Activated CD8-positive, alpha-beta memory T cell treated with anti-CD3 and anti-CD28 coated beads, Interleukin-2, amount 10 ng/mL, durations not matched to agents 7 days and 5 days (primary cell): Measurements from ENCODE around the gene COG6. TPM values are rescaled to one million over a fixed set of nuclear protein-coding genes. Genes with fewer than 3 reads are reported as not detected.

Experiments
- ATAC-seq: fragments of 150-1000 bp; cut with Tn5 transposase; one replicate; pipeline ENCODE4 v1.10.0; 2021; ENCODE audit warnings: moderate library complexity
- CTCF ChIA-PET: fragments of 350-600 bp; sonication (Branson Sonifier 250); formaldehyde crosslinking; loops from one replicate; lab custom pipeline; 2021; ENCODE audit warnings: antibody characterized with exemption; lab: Charles Lee
- DNase-seq: peaks from one replicate; pipeline ENCODE4 v3.0.0-alpha.2; 2020
- H3K27ac Mint-ChIP-seq: one replicate; pipeline ENCODE4 v1.8.0; 2021; ENCODE audit warnings: mild to moderate bottlenecking, mixed read lengths
- H3K27me3 Mint-ChIP-seq: one replicate; pipeline ENCODE4 v1.8.0; 2021; ENCODE audit warnings: mixed read lengths
- H3K36me3 Mint-ChIP-seq: one replicate; pipeline ENCODE4 v1.8.0; 2021; ENCODE audit warnings: mild to moderate bottlenecking, mixed read lengths
- H3K4me1 Mint-ChIP-seq: one replicate; pipeline ENCODE4 v1.8.0; 2021; ENCODE audit warnings: mixed read lengths
- H3K4me3 Mint-ChIP-seq: one replicate; pipeline ENCODE4 v1.8.0; 2021; ENCODE audit warnings: mild to moderate bottlenecking, moderate library complexity, mixed read lengths
- H3K9me3 Mint-ChIP-seq: one replicate; pipeline ENCODE4 v1.8.0; 2022; ENCODE audit warnings: low read depth, mixed read lengths
- total RNA-seq, 2 experiments: library from RNA; stranded (reverse); gene quantifications; one replicate each; pipeline ENCODE4 v1.2.3, GENCODE V29; 2021

Gene COG6
- total RNA-seq, 2 experiments from 2014 or later = 26.4 to 28.6 TPM

- Mint-ChIP-seq H3K27me3 (no peaks in the 10 kb centered on the region), H3K4me1 (peaks cover 19% of the 10 kb centered on the region), H3K27ac (peak overlapping the region; percentile 83), H3K4me3 (no peak overlapping the region), H3K9me3 (no peaks in the 10 kb centered on the region), H3K36me3 (peaks cover 13% of the 10 kb centered on the region)
- no peak for ATAC-seq
- CTCF ChIA-PET = no interaction called here
- no peak for DNase-seq
Measured at GRCh38 chr13:39688278-39688677, 32.8 kb downstream of the COG6 start.

DNA sequence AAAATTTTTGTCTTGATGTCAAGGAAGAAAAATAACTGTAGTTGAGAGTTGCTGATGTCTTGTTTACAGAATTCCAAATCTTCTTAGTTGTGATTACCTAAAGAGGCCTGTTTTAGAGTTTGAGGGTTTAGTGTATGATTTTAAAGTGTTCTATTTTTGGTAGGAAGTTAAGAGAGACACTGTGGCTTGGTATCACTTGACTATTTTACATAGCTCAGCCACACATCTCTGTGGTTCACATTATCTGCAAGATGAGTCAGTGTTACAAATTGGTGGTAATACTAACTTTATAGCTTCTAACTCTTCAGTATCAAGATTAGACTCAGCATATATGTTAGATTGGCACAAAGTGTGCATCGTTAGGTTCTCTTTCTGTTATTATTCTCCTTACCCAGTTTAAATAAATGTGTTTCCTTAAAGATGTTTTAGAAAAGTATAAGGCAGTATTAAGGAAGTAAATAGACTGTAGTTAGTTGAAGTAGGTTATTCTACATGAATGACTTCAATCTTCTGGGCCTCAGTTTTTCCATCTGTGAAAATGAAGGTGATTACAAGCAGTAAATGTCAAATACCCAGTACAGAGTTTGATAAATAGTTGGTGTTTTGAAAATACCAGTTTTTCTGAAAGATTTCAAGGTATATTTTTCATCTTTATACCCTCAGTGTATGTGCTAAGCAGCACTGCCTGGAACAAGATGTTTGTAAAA is 33.4 kb downstream of the COG6 start:
- CTCF ChIA-PET = no interaction called here
- H3K9me3 Mint-ChIP-seq = no peaks in the 10 kb centered on the region
- ATAC-seq = peak; percentile 91

GRCh38 chr13:39692660-39693438 is 37.4 kb downstream of the COG6 start:
- peaks cover 8% of the 10 kb centered on the region for H3K36me3 Mint-ChIP-seq
- H3K27ac Mint-ChIP-seq = peak overlapping the region; percentile 45
- H3K4me1 Mint-ChIP-seq = peaks cover 17% of the 10 kb centered on the region
- DNase-seq (no peak), ATAC-seq (no peak)
- no peak overlapping the region for H3K4me3 Mint-ChIP-seq
- CTCF ChIA-PET = interaction anchor here (1.2 to 1.6 kb wide), 2 partner anchors 9 to 1084 kb away, joined by 4 read pairs; no protein-coding TSS in a partner anchor
- H3K27me3 Mint-ChIP-seq = no peaks in the 10 kb centered on the region
- H3K9me3 Mint-ChIP-seq = no peaks in the 10 kb centered on the region

More for the DNA sequence above, 33.4 kb downstream of the COG6 start:
- H3K36me3 Mint-ChIP-seq = peaks cover 13% of the 10 kb centered on the region
- H3K4me3 Mint-ChIP-seq = no peak overlapping the region
- H3K4me1 Mint-ChIP-seq = peaks cover 19% of the 10 kb centered on the region
- H3K27ac Mint-ChIP-seq = peak overlapping the region; percentile 83
- no peak for DNase-seq
- H3K27me3 Mint-ChIP-seq = no peaks in the 10 kb centered on the region

GRCh38 chr13:39699274-39699673 is 43.8 kb downstream of the COG6 start:
- H3K9me3 Mint-ChIP-seq = no peaks in the 10 kb centered on the region
- H3K36me3 Mint-ChIP-seq = peaks cover 6% of the 10 kb centered on the region
- DNase-seq (no peak), ATAC-seq (no peak)
- H3K4me1 Mint-ChIP-seq = peaks cover 8% of the 10 kb centered on the region
- H3K27ac Mint-ChIP-seq = peak overlapping the region; percentile 61
- CTCF ChIA-PET = no interaction called here
- H3K27me3 Mint-ChIP-seq = no peaks in the 10 kb centered on the region
- peak overlapping the region; percentile 41 for H3K4me3 Mint-ChIP-seq

GRCh38 chr13:39712626-39713025 is 57.2 kb downstream of the COG6 start:
- Mint-ChIP-seq H3K36me3 (peaks cover 26% of the 10 kb centered on the region), H3K9me3 (peaks cover 6% of the 10 kb centered on the region), H3K27ac (no peak overlapping the region), H3K27me3 (no peaks in the 10 kb centered on the region), H3K4me3 (no peak overlapping the region), H3K4me1 (no peaks in the 10 kb centered on the region)
- no peak for ATAC-seq
- DNase-seq = no peak
- CTCF ChIA-PET = no interaction called here

DNA sequence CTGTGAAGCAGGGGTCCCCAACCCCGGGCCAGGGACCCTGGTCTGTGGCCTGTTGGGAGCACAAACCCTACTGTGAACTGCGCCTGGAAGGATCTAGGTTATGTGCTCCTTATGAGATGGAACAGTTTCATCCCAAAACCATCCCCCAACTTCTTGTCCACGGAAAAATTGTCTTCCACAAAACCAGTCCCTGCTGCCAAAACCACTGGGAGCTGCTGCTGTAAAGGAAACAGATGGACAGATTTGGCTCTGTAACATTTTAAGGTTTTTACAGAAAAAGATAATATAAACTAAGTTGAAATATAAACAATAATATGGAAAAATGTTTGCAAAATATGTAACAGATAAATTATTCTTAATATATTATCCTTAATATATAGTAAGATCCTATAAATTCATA is 73.7 kb downstream of the COG6 start:
- H3K9me3 Mint-ChIP-seq = no peaks in the 10 kb centered on the region
- peaks cover 35% of the 10 kb centered on the region for H3K36me3 Mint-ChIP-seq
- CTCF ChIA-PET = no interaction called here
- no peak overlapping the region for H3K27ac Mint-ChIP-seq
- DNase-seq (no peak), ATAC-seq (no peak)
- H3K4me1 Mint-ChIP-seq = no peaks in the 10 kb centered on the region
- H3K4me3 Mint-ChIP-seq = no peak overlapping the region
- H3K27me3 Mint-ChIP-seq = no peaks in the 10 kb centered on the region

GRCh38 chr13:39734952-39735351 is 79.5 kb downstream of the COG6 start:
- no peak for DNase-seq
- Mint-ChIP-seq H3K4me3 (no peak overlapping the region), H3K4me1 (no peaks in the 10 kb centered on the region), H3K36me3 (peaks cover 32% of the 10 kb centered on the region), H3K9me3 (no peaks in the 10 kb centered on the region), H3K27me3 (no peaks in the 10 kb centered on the region), H3K27ac (no peak overlapping the region)
- CTCF ChIA-PET = no interaction called here
- no peak for ATAC-seq

DNA sequence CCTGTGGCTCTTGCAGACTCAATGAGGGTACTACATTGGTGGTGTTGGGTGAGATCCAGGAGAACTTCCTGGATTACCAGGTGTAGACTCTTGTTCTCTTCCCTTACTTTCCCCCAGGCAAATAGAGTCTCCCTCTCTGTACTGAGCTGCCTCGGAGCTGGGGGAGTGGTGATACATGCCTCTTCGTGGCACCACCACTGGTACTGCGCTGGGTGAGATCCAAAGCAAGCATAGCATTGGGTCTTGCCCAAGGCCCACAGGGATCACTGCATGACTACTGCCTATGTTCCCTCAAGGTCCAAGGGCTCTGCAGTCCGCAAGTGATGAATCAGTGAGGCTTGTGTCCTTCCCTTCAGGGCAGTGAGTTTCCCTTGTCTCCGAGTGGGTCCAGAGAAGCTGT is 81.6 kb downstream of the COG6 start:
- no peak overlapping the region for H3K4me3 Mint-ChIP-seq
- no peak for ATAC-seq
- no peak overlapping the region for H3K27ac Mint-ChIP-seq
- H3K4me1 Mint-ChIP-seq = no peaks in the 10 kb centered on the region
- H3K27me3 Mint-ChIP-seq = no peaks in the 10 kb centered on the region
- H3K9me3 Mint-ChIP-seq = peaks cover 2% of the 10 kb centered on the region
- peaks cover 32% of the 10 kb centered on the region for H3K36me3 Mint-ChIP-seq
- CTCF ChIA-PET = no interaction called here
- DNase-seq = no peak

GRCh38 chr13:39740761-39741160 is 85.3 kb downstream of the COG6 start:
- CTCF ChIA-PET = no interaction called here
- H3K4me3 Mint-ChIP-seq = no peak overlapping the region

DNA sequence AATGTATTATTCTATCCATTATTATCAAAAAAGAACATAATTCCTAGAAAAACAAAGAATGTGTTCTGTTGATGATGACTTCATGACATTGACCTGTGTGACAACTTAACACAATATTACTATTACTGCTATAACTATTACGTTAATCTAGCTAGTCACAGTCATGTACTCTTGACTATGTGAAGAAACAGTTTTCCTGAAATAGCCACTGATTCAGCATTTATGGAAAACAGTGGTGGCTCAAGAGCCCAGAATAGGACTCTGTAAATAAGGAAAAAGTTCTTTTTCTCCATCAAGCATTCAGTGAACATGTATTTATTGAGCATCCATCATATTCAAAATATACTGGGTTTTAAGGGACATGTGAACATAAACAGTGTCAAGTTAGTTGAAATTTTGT is 93.5 kb downstream of the COG6 start:
- CTCF ChIA-PET = no interaction called here
- DNase-seq = no peak
- Mint-ChIP-seq H3K27ac (no peak overlapping the region), H3K27me3 (no peaks in the 10 kb centered on the region), H3K36me3 (peaks cover 8% of the 10 kb centered on the region), H3K9me3 (peaks cover 2% of the 10 kb centered on the region), H3K4me3 (no peak overlapping the region), H3K4me1 (no peaks in the 10 kb centered on the region)
- ATAC-seq = no peak

More at GRCh38 chr13:39740761-39741160, 85.3 kb downstream of the COG6 start:
- Mint-ChIP-seq H3K27me3 (no peaks in the 10 kb centered on the region), H3K27ac (no peak overlapping the region), H3K9me3 (peaks cover 4% of the 10 kb centered on the region), H3K4me1 (no peaks in the 10 kb centered on the region), H3K36me3 (peaks cover 26% of the 10 kb centered on the region)
- DNase-seq (no peak), ATAC-seq (no peak)

GRCh38 chr13:39749528-39749927 is 94.1 kb downstream of the COG6 start:
- CTCF ChIA-PET = no interaction called here
- no peaks in the 10 kb centered on the region for H3K27me3 Mint-ChIP-seq
- H3K36me3 Mint-ChIP-seq = peaks cover 8% of the 10 kb centered on the region
- H3K4me3 Mint-ChIP-seq = no peak overlapping the region
- H3K4me1 Mint-ChIP-seq = no peaks in the 10 kb centered on the region
- H3K9me3 Mint-ChIP-seq = peaks cover 2% of the 10 kb centered on the region
- DNase-seq (no peak), ATAC-seq (no peak)
- H3K27ac Mint-ChIP-seq = no peak overlapping the region

DNA sequence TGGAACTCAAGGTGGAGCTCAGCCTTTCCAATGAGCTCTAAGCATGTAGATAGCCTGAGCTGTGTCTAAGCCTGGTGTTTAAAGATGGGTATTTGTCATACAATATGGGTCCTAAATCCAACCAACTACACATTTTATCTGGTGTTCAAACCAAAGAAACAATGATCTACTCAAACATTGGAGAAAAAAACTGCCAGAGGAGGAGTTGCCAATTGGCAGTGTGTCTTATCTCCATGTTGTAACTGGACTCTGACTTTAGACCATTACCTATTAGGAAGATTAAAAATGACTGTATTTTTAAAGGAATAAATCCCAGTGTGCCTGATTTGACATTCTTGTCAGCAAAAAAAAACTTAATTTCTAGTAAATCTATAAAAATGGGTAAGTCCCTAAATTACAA is 96.3 kb downstream of the COG6 start:
- Mint-ChIP-seq H3K4me1 (no peaks in the 10 kb centered on the region), H3K27me3 (no peaks in the 10 kb centered on the region), H3K4me3 (no peak overlapping the region), H3K36me3 (peaks cover 19% of the 10 kb centered on the region), H3K27ac (no peak overlapping the region), H3K9me3 (no peaks in the 10 kb centered on the region)
- DNase-seq (no peak), ATAC-seq (no peak)
- CTCF ChIA-PET = no interaction called here

- ATAC-seq = no peak
- Mint-ChIP-seq H3K27me3 (no peaks in the 10 kb centered on the region), H3K27ac (no peak overlapping the region), H3K36me3 (peaks cover 7% of the 10 kb centered on the region), H3K4me3 (no peak overlapping the region), H3K9me3 (no peaks in the 10 kb centered on the region), H3K4me1 (no peaks in the 10 kb centered on the region)
- DNase-seq = no peak
- CTCF ChIA-PET = no interaction called here
Measured at GRCh38 chr13:39760521-39760920, 105.1 kb downstream of the COG6 start.
